Measurements from ENCODE around the gene MARCHF5.

The MARCHF5 gene

GRCh38 chr10:92284112-92284704 lies 6.8 kb upstream of the MARCHF5 start:
- no peak for DNase-seq (ENCODE audit: low read depth)
- no peak overlapping the region for H3K4me3 ChIP-seq (ENCODE audit: low read length)
- no peak for TF ChIP-seq CTCF (IDR thresholded peaks at IDR 0.05; ENCODE audit: insufficient read depth, low read depth, low read length, missing control alignments)

GRCh38 chr10:92290076-92290836 lies 711 bp upstream of the MARCHF5 start:
- peak overlapping the region; percentile 93 for H3K4me3 ChIP-seq (ENCODE audit: low read length)
- DNase-seq (ENCODE audit: low read depth): peak; percentile 62
- no peak for TF ChIP-seq CTCF (IDR thresholded peaks at IDR 0.05; ENCODE audit: insufficient read depth, low read depth, low read length, missing control alignments)

GRCh38 chr10:92291616-92291865 lies 574 bp downstream of the MARCHF5 start:
- H3K4me3 ChIP-seq (ENCODE audit: low read length): peak overlapping the region; percentile 93
- DNase-seq (ENCODE audit: low read depth): no peak
- no peak for TF ChIP-seq CTCF (IDR thresholded peaks at IDR 0.05; ENCODE audit: insufficient read depth, low read depth, low read length, missing control alignments)

GRCh38 chr10:92291921-92292845 lies 1.2 kb downstream of the MARCHF5 start:
- DNase-seq (ENCODE audit: low read depth): peak; percentile 64
- TF ChIP-seq CTCF (IDR thresholded peaks at IDR 0.05; ENCODE audit: insufficient read depth, low read depth, low read length, missing control alignments): peak; percentile 60
- peak overlapping the region; percentile 93 for H3K4me3 ChIP-seq (ENCODE audit: low read length)

- TF ChIP-seq CTCF (IDR thresholded peaks at IDR 0.05; ENCODE audit: insufficient read depth, low read depth, low read length, missing control alignments): no peak
- no peak overlapping the region for H3K4me3 ChIP-seq (ENCODE audit: low read length)
- DNase-seq (ENCODE audit: low read depth): no peak
Measured at GRCh38 chr10:92298487-92298886, 7.5 kb downstream of the MARCHF5 start.

GRCh38 chr10:92303096-92303495 lies 12.1 kb downstream of the MARCHF5 start:
- DNase-seq (ENCODE audit: low read depth): no peak
- TF ChIP-seq CTCF (IDR thresholded peaks at IDR 0.05; ENCODE audit: insufficient read depth, low read depth, low read length, missing control alignments): no peak
- no peak overlapping the region for H3K4me3 ChIP-seq (ENCODE audit: low read length)
